DND-41 (cell line): ENCODE results near the gene RBM45.

Experiments used
- ATAC-seq: fragments of 200-7000 bp; cut with Tn5 transposase; 3 replicates; pipeline ENCODE4 v1.9.1; 2021; ENCODE audit warnings: low read depth; ENCODE audit not compliant: insufficient read depth
- DNase-seq: peaks from one replicate; pipeline ENCODE4 v3.0.0-alpha.2; 2020
- H2AFZ ChIP-seq: 2 replicates; pipeline ENCODE4 v1.6.0; 2012; ENCODE audit warnings: low read depth, low read length
- H3K27ac ChIP-seq: 2 replicates; pipeline ENCODE4 v1.5.1; 2012; ENCODE audit warnings: low read length, inconsistent platforms
- H3K27me3 ChIP-seq: fragments of 200-600 bp; sonication (generic); 2 replicates; pipeline ENCODE4 v1.6.0; 2012; ENCODE audit warnings: low read length, mild to moderate bottlenecking, inconsistent platforms; ENCODE audit not compliant: insufficient read depth, poor library complexity
- H3K36me3 ChIP-seq: 2 replicates; pipeline ENCODE4 v1.5.1; 2012; ENCODE audit warnings: low read length, inconsistent platforms; ENCODE audit not compliant: insufficient read depth
- H3K4me1 ChIP-seq: 2 replicates; pipeline ENCODE4 v1.5.1; 2012; ENCODE audit warnings: mild to moderate bottlenecking, low read length; ENCODE audit not compliant: insufficient read depth
- H3K4me2 ChIP-seq: 2 replicates; pipeline ENCODE4 v1.6.0; 2012; ENCODE audit warnings: mild to moderate bottlenecking, moderate library complexity, low read length, inconsistent platforms; ENCODE audit not compliant: insufficient read depth
- H3K4me3 ChIP-seq, 2 experiments: fragments of 200-600 bp in 1 of 2; shearing (Covaris generic) in 1 of 2; 2 replicates each; pipeline ENCODE4 v1.5.1; 2012 to 2016; ENCODE audit warnings: inconsistent platforms in 2 of 2, low read length in 2 of 2, mild to moderate bottlenecking in 2 of 2, low read depth in 1 of 2, moderate library complexity in 1 of 2
- H3K79me2 ChIP-seq: 2 replicates; pipeline ENCODE4 v1.6.0; 2012; ENCODE audit warnings: low read length, inconsistent platforms; ENCODE audit not compliant: insufficient read depth
- H3K9ac ChIP-seq: 2 replicates; pipeline ENCODE4 v1.6.0; 2012; ENCODE audit warnings: low read depth, mild to moderate bottlenecking, inconsistent platforms, low read length, moderate library complexity
- H3K9me3 ChIP-seq: 2 replicates; pipeline ENCODE4 v1.5.1; 2012; ENCODE audit warnings: low read length, moderate library complexity, mild to moderate bottlenecking, inconsistent platforms; ENCODE audit not compliant: insufficient read depth, severe bottlenecking
- H4K20me1 ChIP-seq: 2 replicates; pipeline ENCODE4 v1.6.0; 2012; ENCODE audit warnings: low read length; ENCODE audit not compliant: insufficient read depth
- CTCF ChIP-seq: IDR thresholded peaks from 2 replicates; pipeline ENCODE4 v1.5.1; 2012; ENCODE audit warnings: borderline replicate concordance, low read length, moderate library complexity, mild to moderate bottlenecking; ENCODE audit not compliant: poor library complexity, severe bottlenecking; ENCODE audit errors: extremely low read depth
- EZH2 ChIP-seq: IDR thresholded peaks from 3 replicates; pipeline ENCODE4 v1.6.1; 2012; ENCODE audit warnings: borderline replicate concordance, low read depth, mild to moderate bottlenecking, moderate library complexity, low read length, inconsistent platforms; ENCODE audit not compliant: severe bottlenecking

RBM45 gene

GRCh38 chr2:178084273-178084672 lies 28.0 kb upstream of the RBM45 start:
- Histone ChIP-seq H3K9me3 (no peaks in the 10 kb centered on the region), H4K20me1 (no peaks in the 10 kb centered on the region), H3K27ac (no peak overlapping the region), H3K79me2 (no peaks in the 10 kb centered on the region), H2AFZ (no peak overlapping the region), H3K4me1 (no peaks in the 10 kb centered on the region), H3K4me2 (no peak overlapping the region), H3K9ac (no peak overlapping the region), H3K4me3 (no peak overlapping the region), H3K36me3 (no peaks in the 10 kb centered on the region), H3K27me3 (peaks cover 1% of the 10 kb centered on the region)
- no peak for ATAC-seq
- DNase-seq = no peak
- no peak for TF ChIP-seq CTCF
- TF ChIP-seq EZH2 = no peak

GRCh38 chr2:178088774-178089270 lies 23.4 kb upstream of the RBM45 start:
- ATAC-seq (no peak), DNase-seq (no peak)
- no peaks in the 10 kb centered on the region for H4K20me1 ChIP-seq
- H3K27ac ChIP-seq = no peak overlapping the region
- H3K27me3 ChIP-seq = peaks cover 3% of the 10 kb centered on the region
- H3K4me2 ChIP-seq = no peak overlapping the region
- no peaks in the 10 kb centered on the region for H3K4me1 ChIP-seq
- H3K4me3 ChIP-seq = no peak overlapping the region
- no peaks in the 10 kb centered on the region for H3K36me3 ChIP-seq
- no peaks in the 10 kb centered on the region for H3K9me3 ChIP-seq
- H3K9ac ChIP-seq = no peak overlapping the region
- TF ChIP-seq CTCF (no peak), EZH2 (no peak)
- no peak overlapping the region for H2AFZ ChIP-seq
- no peaks in the 10 kb centered on the region for H3K79me2 ChIP-seq

GRCh38 chr2:178093471-178093870 lies 18.8 kb upstream of the RBM45 start:
- Histone ChIP-seq H3K27ac (no peak overlapping the region), H4K20me1 (no peaks in the 10 kb centered on the region), H3K4me2 (no peak overlapping the region), H3K79me2 (no peaks in the 10 kb centered on the region), H3K27me3 (peaks cover 3% of the 10 kb centered on the region), H2AFZ (no peak overlapping the region), H3K9me3 (no peaks in the 10 kb centered on the region), H3K4me1 (no peaks in the 10 kb centered on the region), H3K9ac (no peak overlapping the region), H3K4me3 (no peak overlapping the region), H3K36me3 (no peaks in the 10 kb centered on the region)
- no peak for TF ChIP-seq EZH2
- TF ChIP-seq CTCF = no peak
- DNase-seq = no peak
- no peak for ATAC-seq
